Measurements from ENCODE around the gene E2F2. TPM values are rescaled to one million over a fixed set of nuclear protein-coding genes. Genes with fewer than 3 reads are reported as not detected.

E2F2 gene
- total RNA-seq, 2 experiments from 2014 or later: 25.0 to 32.0 TPM

GRCh38 chr1:23571465-23571864, 40.4 kb upstream of the E2F2 start:
- H3K4me1 Mint-ChIP-seq: peaks cover 26% of the 10 kb centered on the region
- ATAC-seq: no peak
- POLR2A ChIA-PET: no interaction called here

GRCh38 chr1:23570001-23570691, 39.1 kb upstream of the E2F2 start:
- POLR2A ChIA-PET: no interaction called here
- H3K4me1 Mint-ChIP-seq: peaks cover 13% of the 10 kb centered on the region
- peaks cover 11% of the 10 kb centered on the region for H3K27me3 Mint-ChIP-seq

More at GRCh38 chr1:23571465-23571864, 40.4 kb upstream of the E2F2 start:
- no peaks in the 10 kb centered on the region for H3K9me3 Mint-ChIP-seq (ENCODE audit: low read depth)
- DNase-seq: no peak
- intact Hi-C loops (cut with DNase I, micrococcal nuclease): no loop called here
- H3K27me3 Mint-ChIP-seq: peaks cover 11% of the 10 kb centered on the region
- CTCF ChIA-PET: interaction anchor here (1.0 to 3.9 kb wide), 4 partner anchors 10 to 66 kb away, joined by 3 to 14 read pairs (median 4); partner anchors contain the start of gene ID3
- no peak overlapping the region for H3K27ac Mint-ChIP-seq
- H3K4me3 Mint-ChIP-seq: no peak overlapping the region
- peaks cover 2% of the 10 kb centered on the region for H3K36me3 Mint-ChIP-seq (ENCODE audit: low read depth)

GRCh38 chr1:23568608-23569383, 37.8 kb upstream of the E2F2 start:
- no peak for DNase-seq
- peak; percentile 23 for ATAC-seq
- Mint-ChIP-seq H3K27me3 (peaks cover 11% of the 10 kb centered on the region), H3K9me3 (ENCODE audit: low read depth) (no peaks in the 10 kb centered on the region), H3K4me1 (peaks cover 9% of the 10 kb centered on the region), H3K27ac (peak overlapping the region; percentile 79), H3K36me3 (ENCODE audit: low read depth) (peaks cover 2% of the 10 kb centered on the region), H3K4me3 (peak overlapping the region; percentile 70)
- intact Hi-C loops (cut with DNase I, micrococcal nuclease): no loop called here
- ChIA-PET CTCF (interaction anchor here (0.7 to 3.9 kb wide), 3 partner anchors 31 to 477 kb away, joined by 3 to 14 read pairs (median 3); no protein-coding TSS in a partner anchor), POLR2A (no interaction called here)

More at GRCh38 chr1:23570001-23570691, 39.1 kb upstream of the E2F2 start:
- no peak overlapping the region for H3K27ac Mint-ChIP-seq
- DNase-seq: no peak
- intact Hi-C loops (cut with DNase I, micrococcal nuclease): no loop called here
- H3K36me3 Mint-ChIP-seq (ENCODE audit: low read depth): peaks cover 2% of the 10 kb centered on the region
- H3K4me3 Mint-ChIP-seq: no peak overlapping the region
- CTCF ChIA-PET: interaction anchor here (1.0 to 3.9 kb wide), 2 partner anchors 25 to 64 kb away, joined by 3 to 14 read pairs; no protein-coding TSS in a partner anchor
- no peak for ATAC-seq
- H3K9me3 Mint-ChIP-seq (ENCODE audit: low read depth): no peaks in the 10 kb centered on the region

GRCh38 chr1:23567996-23568607, 37.1 kb upstream of the E2F2 start:
- DNase-seq: no peak
- ATAC-seq: no peak
- Mint-ChIP-seq H3K4me3 (peak overlapping the region; percentile 70), H3K27ac (peak overlapping the region; percentile 79), H3K27me3 (peaks cover 11% of the 10 kb centered on the region), H3K4me1 (peaks cover 14% of the 10 kb centered on the region), H3K36me3 (ENCODE audit: low read depth) (peaks cover 2% of the 10 kb centered on the region), H3K9me3 (ENCODE audit: low read depth) (no peaks in the 10 kb centered on the region)
- intact Hi-C loops (cut with DNase I, micrococcal nuclease): no loop called here
- CTCF ChIA-PET: interaction anchor here (0.7 to 3.9 kb wide), 6 partner anchors 9 to 478 kb away, joined by 3 to 14 read pairs (median 3); no protein-coding TSS in a partner anchor
- POLR2A ChIA-PET: interaction anchor here (0.6 kb wide), 1 partner anchor 13 kb away, joined by 3 read pairs; no protein-coding TSS in a partner anchor

- Mint-ChIP-seq H3K4me3 (peak overlapping the region; percentile 64), H3K9me3 (ENCODE audit: low read depth) (no peaks in the 10 kb centered on the region), H3K36me3 (ENCODE audit: low read depth) (peaks cover 2% of the 10 kb centered on the region), H3K27ac (peak overlapping the region; percentile 32), H3K4me1 (peaks cover 19% of the 10 kb centered on the region), H3K27me3 (peaks cover 11% of the 10 kb centered on the region)
- POLR2A ChIA-PET: interaction anchor here (0.6 kb wide), 1 partner anchor 12 kb away, joined by 3 read pairs; no protein-coding TSS in a partner anchor
- intact Hi-C loops (cut with DNase I, micrococcal nuclease): no loop called here
- CTCF ChIA-PET: interaction anchor here (0.7 to 3.9 kb wide), 6 partner anchors 10 to 177 kb away, joined by 3 to 14 read pairs (median 3); no protein-coding TSS in a partner anchor
- no peak for DNase-seq
- ATAC-seq: no peak
These were observed 36.6 kb upstream of the E2F2 start for GRCh38 chr1:23567629-23567995.

DNA sequence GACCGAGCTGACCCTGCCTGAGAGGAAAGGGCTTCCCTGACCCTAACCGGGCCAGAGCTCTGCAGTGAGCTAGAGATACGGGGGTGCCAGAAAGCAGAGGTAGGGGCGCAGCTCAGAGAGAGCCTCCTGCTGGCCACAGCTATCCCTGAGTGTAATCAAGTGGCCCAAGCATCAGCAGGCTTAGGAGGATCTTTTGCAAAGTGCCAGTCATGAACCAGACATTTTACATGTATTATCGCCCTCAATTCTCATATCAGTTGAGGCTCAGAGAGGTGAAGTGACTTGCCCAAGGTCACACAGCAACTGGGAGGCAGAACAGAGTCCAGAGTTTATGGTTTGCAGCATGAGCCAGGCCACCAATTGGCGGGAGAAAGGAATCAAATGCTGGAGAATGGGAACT, 35.3 kb upstream of the E2F2 start:
- H3K36me3 Mint-ChIP-seq (ENCODE audit: low read depth): peaks cover 2% of the 10 kb centered on the region
- H3K4me1 Mint-ChIP-seq: peaks cover 28% of the 10 kb centered on the region
- DNase-seq (no peak), ATAC-seq (no peak)
- H3K9me3 Mint-ChIP-seq (ENCODE audit: low read depth): no peaks in the 10 kb centered on the region
- H3K4me3 Mint-ChIP-seq: no peak overlapping the region
- peaks cover 13% of the 10 kb centered on the region for H3K27me3 Mint-ChIP-seq
- ChIA-PET CTCF (interaction anchor here (1.8 to 3.4 kb wide), 3 partner anchors 9 to 71 kb away, joined by 5 to 13 read pairs (median 8); no protein-coding TSS in a partner anchor), POLR2A (no interaction called here)
- intact Hi-C loops (cut with DNase I, micrococcal nuclease): no loop called here
- no peak overlapping the region for H3K27ac Mint-ChIP-seq

GRCh38 chr1:23565776-23566175, 34.7 kb upstream of the E2F2 start:
- ChIA-PET POLR2A (no interaction called here), CTCF (interaction anchor here (1.8 to 3.4 kb wide), 5 partner anchors 9 to 71 kb away, joined by 5 to 13 read pairs (median 8); no protein-coding TSS in a partner anchor)
- H3K4me3 Mint-ChIP-seq: no peak overlapping the region
- H3K9me3 Mint-ChIP-seq (ENCODE audit: low read depth): no peaks in the 10 kb centered on the region
- intact Hi-C loops (cut with DNase I, micrococcal nuclease): no loop called here
- peaks cover 2% of the 10 kb centered on the region for H3K36me3 Mint-ChIP-seq (ENCODE audit: low read depth)
- peaks cover 30% of the 10 kb centered on the region for H3K4me1 Mint-ChIP-seq
- H3K27me3 Mint-ChIP-seq: peaks cover 13% of the 10 kb centered on the region
- no peak for DNase-seq
- no peak overlapping the region for H3K27ac Mint-ChIP-seq
- ATAC-seq: no peak

GRCh38 chr1:23564529-23565122, 33.6 kb upstream of the E2F2 start:
- ChIA-PET CTCF (interaction anchor here (0.6 to 3.4 kb wide), 9 partner anchors 9 to 166 kb away, joined by 3 to 13 read pairs (median 5); no protein-coding TSS in a partner anchor), POLR2A (no interaction called here)
- H3K4me3 Mint-ChIP-seq: no peak overlapping the region
- no peak overlapping the region for H3K27ac Mint-ChIP-seq
- H3K9me3 Mint-ChIP-seq (ENCODE audit: low read depth): no peaks in the 10 kb centered on the region
- ATAC-seq (no peak), DNase-seq (no peak)
- H3K36me3 Mint-ChIP-seq (ENCODE audit: low read depth): peaks cover 2% of the 10 kb centered on the region
- H3K4me1 Mint-ChIP-seq: peaks cover 40% of the 10 kb centered on the region
- intact Hi-C loops (cut with DNase I, micrococcal nuclease): no loop called here
- peaks cover 16% of the 10 kb centered on the region for H3K27me3 Mint-ChIP-seq

DNA sequence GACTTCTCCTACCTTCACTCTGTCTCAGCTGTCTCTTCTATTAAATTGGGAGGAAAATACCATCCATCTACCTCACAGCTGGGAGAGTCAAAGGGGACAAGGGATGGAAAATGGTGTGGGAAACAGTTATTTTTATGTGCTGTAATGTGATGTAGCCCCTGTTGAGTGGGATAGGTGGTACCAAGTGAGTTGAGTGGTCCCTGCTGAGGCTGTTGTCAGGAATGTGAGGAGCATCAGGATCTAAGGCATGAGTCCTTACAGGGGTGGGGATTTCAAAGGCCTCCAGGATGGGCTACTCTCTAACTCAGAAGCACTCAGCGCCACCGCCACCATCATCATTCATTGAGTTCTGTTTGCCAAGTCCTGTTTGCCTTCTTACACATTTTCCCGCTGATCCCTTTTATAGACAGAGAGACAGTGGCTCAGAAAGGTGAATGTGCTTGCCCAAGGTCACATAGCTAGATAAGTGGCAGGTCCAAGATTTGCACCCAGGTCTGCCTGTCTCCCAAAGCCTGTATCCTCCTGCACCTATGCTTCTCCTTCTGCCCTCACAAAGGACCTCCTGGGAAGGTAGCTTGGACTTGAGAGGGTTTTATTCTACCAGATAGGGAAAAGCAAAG, 32.8 kb upstream of the E2F2 start:
- Mint-ChIP-seq H3K9me3 (ENCODE audit: low read depth) (no peaks in the 10 kb centered on the region), H3K4me3 (no peak overlapping the region), H3K27ac (no peak overlapping the region), H3K4me1 (peaks cover 42% of the 10 kb centered on the region), H3K27me3 (peaks cover 14% of the 10 kb centered on the region), H3K36me3 (ENCODE audit: low read depth) (peaks cover 2% of the 10 kb centered on the region)
- ChIA-PET CTCF (interaction anchor here (0.9 to 3.4 kb wide), 8 partner anchors 8 to 73 kb away, joined by 3 to 13 read pairs (median 6); no protein-coding TSS in a partner anchor), POLR2A (no interaction called here)
- DNase-seq (no peak), ATAC-seq (no peak)
- intact Hi-C loops (cut with DNase I, micrococcal nuclease): no loop called here

DNA sequence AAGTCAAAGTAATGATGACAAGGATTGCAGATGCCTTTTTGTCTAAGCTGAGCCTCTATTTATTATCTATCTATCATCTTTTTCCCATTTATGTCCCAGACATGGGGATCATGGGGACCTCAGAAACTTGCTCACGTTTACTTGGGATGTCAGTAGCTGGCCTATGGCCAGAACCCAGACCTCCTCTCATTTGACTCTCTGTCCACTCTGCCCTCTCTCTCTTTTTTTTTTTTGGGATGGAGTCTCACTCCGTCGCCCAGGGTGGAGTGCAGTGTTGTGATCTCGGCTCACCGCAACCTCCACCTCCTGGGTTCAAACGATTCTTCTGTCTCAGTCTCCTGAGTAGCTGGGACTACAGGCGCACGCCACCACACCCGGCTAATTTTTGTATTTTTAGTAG, 32.0 kb upstream of the E2F2 start:
- no peak for DNase-seq
- Mint-ChIP-seq H3K9me3 (ENCODE audit: low read depth) (no peaks in the 10 kb centered on the region), H3K27me3 (peaks cover 9% of the 10 kb centered on the region), H3K4me3 (no peak overlapping the region), H3K27ac (no peak overlapping the region), H3K36me3 (ENCODE audit: low read depth) (peaks cover 9% of the 10 kb centered on the region), H3K4me1 (peaks cover 37% of the 10 kb centered on the region)
- CTCF ChIA-PET: interaction anchor here (1.4 to 3.4 kb wide), 2 partner anchors 18 to 74 kb away, joined by 4 to 13 read pairs; no protein-coding TSS in a partner anchor
- no peak for ATAC-seq
- POLR2A ChIA-PET: no interaction called here
- intact Hi-C loops (cut with DNase I, micrococcal nuclease): no loop called here
